ENCODE data around the gene CEP120.

CEP120 gene

GRCh38 chr5:123304777-123305316 is 118.4 kb downstream of the CEP120 start:
- DNase-seq (ENCODE audit: low read depth in 2 of 3, low spot score in 1 of 3), result no peak

GRCh38 chr5:123303802-123304201 is 119.4 kb downstream of the CEP120 start:
- DNase-seq (ENCODE audit: low read depth in 2 of 3, low spot score in 1 of 3), result no peak

- no peak for DNase-seq (ENCODE audit: low read depth in 2 of 3, low spot score in 1 of 3)
These were observed 122.9 kb downstream of the CEP120 start for GRCh38 chr5:123300266-123300665.

- no peak for DNase-seq (ENCODE audit: low read depth in 2 of 3, low spot score in 1 of 3)
These were observed 124.1 kb downstream of the CEP120 start for GRCh38 chr5:123299136-123299535.

GRCh38 chr5:123298335-123299030 is 124.7 kb downstream of the CEP120 start:
- no peak for DNase-seq (ENCODE audit: low read depth in 2 of 3, low spot score in 1 of 3)

GRCh38 chr5:123297866-123298265 is 125.3 kb downstream of the CEP120 start:
- no peak for DNase-seq (ENCODE audit: low read depth in 2 of 3, low spot score in 1 of 3)

GRCh38 chr5:123297198-123297831 is 125.9 kb downstream of the CEP120 start:
- no peak for DNase-seq (ENCODE audit: low read depth in 2 of 3, low spot score in 1 of 3)

All from stimulated activated CD4-positive, alpha-beta T cell treated with anti-CD3 and anti-CD28 coated beads, Interleukin-12 subunit alpha, Interleukin-12 subunit beta, amount 100 ng/mL, for 48 hours (primary cell).